Astrocyte (in vitro differentiated cells and primary cell): ENCODE results near the gene CNGB1. TPM values are rescaled to one million over a fixed set of nuclear protein-coding genes. Genes with fewer than 3 reads are reported as not detected.

Source experiments
- DNase-seq: peaks from one replicate; pipeline ENCODE4 v3.0.0-alpha.2; 2010; ENCODE audit warnings: low read depth
- FAIRE-seq: peaks from 2 replicates; lab custom pipeline; 2011; peaks lifted over from hg19 to GRCh38; lab: Jason Lieb, UNC
- H2AFZ ChIP-seq: 2 replicates; pipeline ENCODE4 v1.6.0; 2012; ENCODE audit warnings: low read depth, low read length, inconsistent platforms
- H3K27ac ChIP-seq: 2 replicates; pipeline ENCODE4 v1.5.1; 2011; ENCODE audit warnings: low read depth, low read length, inconsistent platforms
- H3K27me3 ChIP-seq: 2 replicates; pipeline ENCODE4 v1.6.0; 2011; ENCODE audit warnings: low read length, inconsistent platforms; ENCODE audit not compliant: insufficient read depth
- H3K36me3 ChIP-seq: 2 replicates; pipeline ENCODE4 v1.5.1; 2011; ENCODE audit warnings: low read length, inconsistent platforms; ENCODE audit not compliant: insufficient read depth
- H3K4me1 ChIP-seq: 2 replicates; pipeline ENCODE4 v1.5.1; 2011; ENCODE audit warnings: low read length, inconsistent platforms; ENCODE audit not compliant: insufficient read depth
- H3K4me2 ChIP-seq: 2 replicates; pipeline ENCODE4 v1.6.0; 2012; ENCODE audit warnings: low read length, inconsistent platforms
- H3K4me3 ChIP-seq: 2 replicates; pipeline ENCODE4 v1.5.1; 2011; ENCODE audit warnings: low read depth, mild to moderate bottlenecking, low read length, inconsistent platforms; ENCODE audit not compliant: insufficient read depth
- H3K79me2 ChIP-seq: 2 replicates; pipeline ENCODE4 v1.6.0; 2012; ENCODE audit warnings: mild to moderate bottlenecking, low read length, inconsistent platforms; ENCODE audit not compliant: insufficient read depth
- H3K9ac ChIP-seq: 2 replicates; pipeline ENCODE4 v1.6.0; 2012; ENCODE audit warnings: mild to moderate bottlenecking, low read length, inconsistent platforms
- H3K9me3 ChIP-seq: 2 replicates; pipeline ENCODE4 v1.5.1; 2012; ENCODE audit warnings: low read depth, mild to moderate bottlenecking, low read length, inconsistent platforms; ENCODE audit not compliant: insufficient read depth
- H4K20me1 ChIP-seq: 2 replicates; pipeline ENCODE4 v1.6.0; 2012; ENCODE audit warnings: low read length, inconsistent platforms; ENCODE audit not compliant: insufficient read depth
- H3K27ac Mint-ChIP-seq: one replicate; pipeline ENCODE4 v1.8.0; 2021; ENCODE audit warnings: mild to moderate bottlenecking, mixed read lengths; ENCODE audit not compliant: unreplicated experiment
- H3K27me3 Mint-ChIP-seq: one replicate; pipeline ENCODE4 v1.8.0; 2021; ENCODE audit warnings: low read depth, mixed read lengths; ENCODE audit not compliant: unreplicated experiment
- H3K36me3 Mint-ChIP-seq: one replicate; pipeline ENCODE4 v1.8.0; 2021; ENCODE audit warnings: low read depth, mixed read lengths; ENCODE audit not compliant: unreplicated experiment
- H3K4me1 Mint-ChIP-seq: one replicate; pipeline ENCODE4 v1.8.0; 2021; ENCODE audit warnings: low read depth, mixed read lengths; ENCODE audit not compliant: unreplicated experiment
- H3K4me3 Mint-ChIP-seq: one replicate; pipeline ENCODE4 v1.8.0; 2021; ENCODE audit warnings: mild to moderate bottlenecking, moderate library complexity, mixed read lengths; ENCODE audit not compliant: unreplicated experiment
- H3K9me3 Mint-ChIP-seq: one replicate; pipeline ENCODE4 v1.8.0; 2021; ENCODE audit warnings: mild to moderate bottlenecking, mixed read lengths; ENCODE audit not compliant: unreplicated experiment
- CTCF ChIP-seq: IDR thresholded peaks from 2 replicates; pipeline ENCODE4 v1.5.1; 2011; ENCODE audit warnings: low read depth, mild to moderate bottlenecking, inconsistent platforms, low read length, moderate library complexity; ENCODE audit not compliant: insufficient read depth
- EZH2 ChIP-seq: IDR thresholded peaks from 2 replicates; pipeline ENCODE4 v1.6.1; 2012; ENCODE audit warnings: mild to moderate bottlenecking, low read length, inconsistent platforms; ENCODE audit not compliant: insufficient read depth
- total RNA-seq: library from RNA; stranded (reverse); gene quantifications from 2 replicates; pipeline ENCODE4 v1.2.1, GENCODE V29; 2021

Gene CNGB1
- total RNA-seq, 1 donor from 2014 or later: not detected

- Mint-ChIP-seq H3K36me3 (no peaks in the 10 kb centered on the region), H3K27ac (no peak overlapping the region), H3K4me3 (no peak overlapping the region), H3K4me1 (peaks cover 12% of the 10 kb centered on the region), H3K9me3 (peaks cover 2% of the 10 kb centered on the region), H3K27me3 (peaks cover 41% of the 10 kb centered on the region)
- no peak overlapping the region for H3K4me2 ChIP-seq
- no peak overlapping the region for H2AFZ ChIP-seq
- no peak overlapping the region for H3K4me3 ChIP-seq
- H3K27ac ChIP-seq: no peak overlapping the region
- no peaks in the 10 kb centered on the region for H3K9me3 ChIP-seq
- peaks cover 42% of the 10 kb centered on the region for H3K27me3 ChIP-seq
- H4K20me1 ChIP-seq: no peaks in the 10 kb centered on the region
- peaks cover 34% of the 10 kb centered on the region for H3K4me1 ChIP-seq
- no peaks in the 10 kb centered on the region for H3K79me2 ChIP-seq
- TF ChIP-seq EZH2 (no peak), CTCF (no peak)
- H3K9ac ChIP-seq: no peak overlapping the region
- no peaks in the 10 kb centered on the region for H3K36me3 ChIP-seq
- DNase-seq: no peak
- no peak for FAIRE-seq
Observed at GRCh38 chr16:57889111-57889510, 81.8 kb downstream of the CNGB1 start.

DNA sequence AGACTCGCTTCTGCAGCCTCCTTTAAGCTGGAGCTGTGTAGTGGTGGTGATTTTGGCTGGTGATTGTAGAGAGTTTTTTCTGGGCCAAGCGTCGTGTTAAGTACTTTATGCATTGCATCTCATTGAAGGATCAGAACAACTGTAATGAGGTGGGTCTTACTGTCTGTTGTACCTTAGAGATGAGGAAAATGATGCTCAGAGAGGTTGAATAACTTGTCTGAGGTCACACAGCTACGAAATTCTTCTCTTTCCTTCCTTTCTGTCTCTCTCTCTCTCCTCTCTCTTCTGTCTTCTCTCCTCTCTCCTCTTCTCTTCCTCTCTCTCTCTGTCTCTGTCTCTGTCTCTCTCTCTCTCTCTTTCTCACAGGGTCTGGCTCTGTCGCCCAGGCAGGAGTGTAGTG, 82.8 kb downstream of the CNGB1 start:
- H3K4me1 ChIP-seq: peaks cover 27% of the 10 kb centered on the region
- Mint-ChIP-seq H3K4me3 (no peak overlapping the region), H3K27ac (no peak overlapping the region), H3K4me1 (peaks cover 9% of the 10 kb centered on the region), H3K27me3 (peaks cover 48% of the 10 kb centered on the region), H3K9me3 (peaks cover 2% of the 10 kb centered on the region), H3K36me3 (peaks cover 2% of the 10 kb centered on the region)
- DNase-seq (no peak), FAIRE-seq (peak; percentile 20)
- peaks cover 50% of the 10 kb centered on the region for H3K27me3 ChIP-seq
- no peaks in the 10 kb centered on the region for H3K79me2 ChIP-seq
- no peaks in the 10 kb centered on the region for H3K36me3 ChIP-seq
- no peak overlapping the region for H3K4me2 ChIP-seq
- H3K4me3 ChIP-seq: no peak overlapping the region
- no peak overlapping the region for H2AFZ ChIP-seq
- H4K20me1 ChIP-seq: no peaks in the 10 kb centered on the region
- H3K9me3 ChIP-seq: no peaks in the 10 kb centered on the region
- H3K27ac ChIP-seq: no peak overlapping the region
- TF ChIP-seq CTCF: no peak
- no peak for TF ChIP-seq EZH2
- no peak overlapping the region for H3K9ac ChIP-seq

DNA sequence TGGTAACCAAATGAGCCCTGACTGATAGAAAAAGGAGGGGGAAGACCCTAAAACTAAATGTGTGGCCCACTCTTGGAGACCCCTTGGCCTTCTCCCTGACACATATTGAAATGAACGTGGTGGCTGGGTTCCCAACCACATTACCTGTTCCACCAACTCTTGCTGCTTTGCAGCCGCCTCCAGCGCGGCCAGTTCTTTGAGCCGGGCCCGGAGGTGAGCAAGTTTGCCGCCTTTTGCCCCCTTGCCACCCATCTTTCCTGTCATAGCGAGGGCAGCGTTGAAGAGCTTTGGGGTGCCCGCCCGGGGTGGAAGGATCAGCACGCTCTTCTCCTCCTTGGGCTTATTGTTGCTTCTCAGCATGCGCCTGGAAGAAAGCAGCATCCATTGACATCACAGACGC, 83.2 kb downstream of the CNGB1 start:
- Histone ChIP-seq H3K27me3 (peaks cover 53% of the 10 kb centered on the region), H3K9me3 (no peaks in the 10 kb centered on the region), H3K27ac (no peak overlapping the region), H3K4me2 (no peak overlapping the region), H3K9ac (no peak overlapping the region), H3K79me2 (no peaks in the 10 kb centered on the region), H2AFZ (no peak overlapping the region), H3K4me3 (no peak overlapping the region), H3K4me1 (peaks cover 26% of the 10 kb centered on the region), H3K36me3 (no peaks in the 10 kb centered on the region), H4K20me1 (no peaks in the 10 kb centered on the region)
- Mint-ChIP-seq H3K27ac (no peak overlapping the region), H3K27me3 (peaks cover 53% of the 10 kb centered on the region), H3K4me3 (no peak overlapping the region), H3K4me1 (peaks cover 7% of the 10 kb centered on the region), H3K36me3 (peaks cover 2% of the 10 kb centered on the region), H3K9me3 (peaks cover 2% of the 10 kb centered on the region)
- DNase-seq (no peak), FAIRE-seq (no peak)
- TF ChIP-seq EZH2: no peak
- no peak for TF ChIP-seq CTCF
